ENCODE measurements around the gene KIRREL1. TPM values are rescaled to one million over a fixed set of nuclear protein-coding genes. Genes with fewer than 3 reads are reported as not detected.

The KIRREL1 gene
- total RNA-seq, 3 donors from 2014 or later: 26.1 to 55.5 (median 34.1) TPM

- Histone ChIP-seq H3K4me3 (no peak overlapping the region), H3K27ac (no peak overlapping the region), H3K36me3 (no peaks in the 10 kb centered on the region), H3K9me3 (no peaks in the 10 kb centered on the region), H3K27me3 (peaks cover 0 to 12% of the 10 kb centered on the region in 2 donors), H3K4me1 (no peaks in the 10 kb centered on the region)
- DNase-seq (ENCODE audit: low spot score in 2 of 2): no peak
- TF ChIP-seq POLR2A (IDR thresholded peaks at IDR 0.05) (no peak), POLR2AphosphoS5 (IDR thresholded peaks at IDR 0.05) (no peak), CTCF (IDR thresholded peaks at IDR 0.05) (no peak)
- intact Hi-C loops (cut with DNase I; ENCODE audit: low total_unique reads): loop anchor here (10.0 kb wide), 1 partner anchor 122 kb away; the partner anchor contains the start of gene KIRREL1
Measured at GRCh38 chr1:158116311-158117167, 123.1 kb downstream of the KIRREL1 start.

DNA sequence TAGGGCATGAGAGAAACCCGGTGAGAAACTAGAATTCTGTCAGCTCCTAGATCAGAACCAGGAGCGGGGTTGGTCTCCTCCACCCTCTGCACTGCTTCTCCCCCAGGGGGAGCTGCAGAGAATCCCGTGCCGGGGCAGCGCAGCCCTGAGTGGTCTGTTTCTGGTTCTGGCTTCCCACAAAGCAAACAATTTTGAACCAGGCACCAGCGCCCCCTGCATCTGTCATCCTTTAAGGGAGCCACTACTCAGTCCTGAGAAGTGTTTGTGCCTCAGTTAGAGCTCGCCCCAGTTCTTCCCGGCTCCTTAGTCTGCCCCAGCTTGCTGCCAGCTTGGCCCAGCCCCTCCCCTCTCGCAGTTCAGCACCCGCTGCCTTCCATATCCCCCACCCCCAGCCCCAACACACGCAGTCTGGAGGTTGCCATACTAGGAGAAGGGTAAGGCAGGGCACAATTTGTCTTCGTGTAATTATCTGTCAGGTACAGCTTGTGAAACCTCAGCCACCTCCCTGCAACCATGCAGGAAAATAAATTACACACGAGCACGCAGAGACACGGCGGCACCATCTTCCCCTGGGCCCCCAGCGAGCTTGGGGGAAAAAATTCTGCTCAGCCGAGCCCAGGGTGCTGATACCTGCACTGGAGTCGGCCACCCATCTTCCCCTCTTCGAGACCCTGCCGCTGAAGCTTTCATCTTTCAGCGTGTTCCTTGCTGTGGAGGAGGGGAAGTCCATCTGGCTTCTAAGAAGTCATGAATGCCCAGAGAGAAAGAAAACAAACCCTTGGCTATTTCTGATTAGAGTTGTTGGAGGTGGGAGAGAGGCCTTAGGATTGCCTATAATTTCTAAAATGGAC lies 124.6 kb downstream of the KIRREL1 start:
- intact Hi-C loops (cut with DNase I; ENCODE audit: low total_unique reads): loop anchor here (10.0 kb wide), 1 partner anchor 123 kb away; the partner anchor contains the start of gene KIRREL1
- H3K4me3 ChIP-seq: peak overlapping the region in 2 of 3 donors; percentile 23
- no peak for DNase-seq (ENCODE audit: low spot score in 2 of 2)
- H3K9me3 ChIP-seq: no peaks in the 10 kb centered on the region
- no peaks in the 10 kb centered on the region for H3K4me1 ChIP-seq
- peaks cover 0 to 12% of the 10 kb centered on the region in 2 donors for H3K27me3 ChIP-seq
- H3K27ac ChIP-seq: no peak overlapping the region
- H3K36me3 ChIP-seq: no peaks in the 10 kb centered on the region
- TF ChIP-seq POLR2AphosphoS5 (IDR thresholded peaks at IDR 0.05) (no peak), POLR2A (IDR thresholded peaks at IDR 0.05) (no peak), CTCF (IDR thresholded peaks at IDR 0.05) (peak in 2 of 3 donors; percentile 14 to 29)

GRCh38 chr1:158118713-158119402 lies 125.4 kb downstream of the KIRREL1 start:
- DNase-seq (ENCODE audit: low spot score in 2 of 2): no peak
- Histone ChIP-seq H3K27ac (no peak overlapping the region), H3K4me1 (no peaks in the 10 kb centered on the region), H3K36me3 (no peaks in the 10 kb centered on the region), H3K4me3 (no peak overlapping the region), H3K9me3 (no peaks in the 10 kb centered on the region), H3K27me3 (peaks cover 0 to 12% of the 10 kb centered on the region in 2 donors)
- intact Hi-C loops (cut with DNase I; ENCODE audit: low total_unique reads): loop anchor here (10.0 kb wide), 1 partner anchor 124 kb away; the partner anchor contains the start of gene KIRREL1
- no peak for TF ChIP-seq CTCF (IDR thresholded peaks at IDR 0.05)
- no peak for TF ChIP-seq POLR2AphosphoS5 (IDR thresholded peaks at IDR 0.05)
- TF ChIP-seq POLR2A (IDR thresholded peaks at IDR 0.05): no peak

DNA sequence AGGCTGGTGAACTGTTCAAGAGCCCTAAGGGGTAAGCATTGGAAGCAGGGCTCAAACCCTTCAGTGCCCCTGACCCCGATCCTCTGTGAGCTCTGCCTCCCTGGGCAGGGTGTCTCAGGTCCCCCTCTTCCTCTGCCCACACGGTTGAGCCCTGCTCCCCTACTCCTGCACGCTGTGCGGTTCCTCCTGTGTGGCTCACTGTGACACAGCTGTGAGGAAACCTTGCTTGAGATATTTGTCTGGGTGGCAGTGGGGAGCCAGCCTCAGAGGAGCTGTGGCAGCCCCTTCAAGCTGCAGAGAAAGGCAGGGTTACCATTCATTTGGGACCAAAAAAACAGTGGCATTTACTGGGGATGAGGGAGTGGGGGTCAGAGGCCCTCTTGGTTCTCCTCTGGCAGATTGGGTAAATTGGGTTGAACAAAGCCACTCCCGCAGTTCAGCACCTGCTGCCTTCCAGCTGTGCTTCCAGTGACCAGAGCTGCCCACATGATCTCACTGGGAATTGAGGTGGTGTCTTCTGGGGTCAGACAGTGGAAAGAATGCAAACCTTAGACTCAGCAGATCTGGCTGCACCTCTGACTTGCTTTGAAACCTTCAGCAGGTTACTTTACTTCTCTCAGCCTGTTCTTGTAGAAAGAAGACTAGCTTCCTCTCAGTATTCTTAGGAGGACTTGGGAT lies 126.7 kb downstream of the KIRREL1 start:
- DNase-seq (ENCODE audit: low spot score in 2 of 2): no peak
- peaks cover 0 to 8% of the 10 kb centered on the region in 2 donors for H3K27me3 ChIP-seq
- no peak overlapping the region for H3K4me3 ChIP-seq
- H3K4me1 ChIP-seq: no peaks in the 10 kb centered on the region
- TF ChIP-seq POLR2A (IDR thresholded peaks at IDR 0.05) (no peak), CTCF (IDR thresholded peaks at IDR 0.05) (no peak), POLR2AphosphoS5 (IDR thresholded peaks at IDR 0.05) (no peak)
- no peak overlapping the region for H3K27ac ChIP-seq
- intact Hi-C loops (cut with DNase I; ENCODE audit: low total_unique reads): loop anchor here (10.0 kb wide), 2 partner anchors 125 to 155 kb away; partner anchors contain the start of gene KIRREL1
- H3K36me3 ChIP-seq: no peaks in the 10 kb centered on the region
- no peaks in the 10 kb centered on the region for H3K9me3 ChIP-seq

Data from breast epithelium (tissue), 4 donors.